GM19463 (cell line): ENCODE measurements around the gene BACH2.
"Not testable (repeated sequence)": the region's sequence is repeated elsewhere in the genome, so short reads cannot be mapped to it uniquely, and the experiment has no call there.

ENCODE experiments used
- ATAC-seq: cut with Tn5 transposase; IDR thresholded peaks from one replicate; pipeline ENCODE4 v1.9.1; 2021; ENCODE audit warnings: mild to moderate bottlenecking, moderate library complexity; ENCODE audit not compliant: unreplicated experiment

BACH2 gene

DNA sequence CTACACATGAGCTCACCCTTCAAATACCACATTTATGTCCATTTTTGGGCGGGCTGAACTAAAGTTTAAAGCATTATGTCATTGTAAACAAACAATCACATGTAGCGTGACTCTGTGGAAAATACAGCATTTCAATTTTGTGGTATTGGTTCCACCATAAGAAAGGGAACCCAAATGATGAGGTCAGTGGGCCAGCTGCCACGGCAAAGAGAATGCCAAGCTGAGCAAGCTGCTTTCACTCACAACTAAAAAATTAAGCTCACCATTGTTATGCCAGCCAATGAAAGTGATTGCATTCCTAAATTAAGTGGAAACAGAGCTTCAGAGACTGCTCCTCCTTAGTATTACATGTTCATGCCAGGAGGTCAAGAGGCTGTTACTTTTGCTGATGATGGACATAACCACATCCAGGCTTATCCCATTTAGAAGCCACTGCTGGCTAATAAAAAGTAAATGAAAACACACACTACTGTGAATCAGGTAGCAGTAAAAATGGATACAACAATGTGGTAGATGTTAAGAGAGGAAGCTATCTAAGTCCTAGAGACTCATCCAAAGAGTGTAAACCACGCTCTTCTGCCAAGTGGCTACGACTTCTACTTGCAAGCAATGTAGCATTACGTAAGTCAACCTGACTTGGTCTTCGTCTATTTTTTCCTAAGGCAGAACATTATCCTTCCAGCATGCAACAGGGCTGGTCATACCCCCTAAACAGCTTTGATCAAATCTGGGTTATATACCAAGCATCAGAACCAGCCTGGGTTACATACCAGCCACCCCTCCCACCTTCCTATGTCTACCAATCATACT lies 164.8 kb downstream of the BACH2 start:
- no peak for ATAC-seq

DNA sequence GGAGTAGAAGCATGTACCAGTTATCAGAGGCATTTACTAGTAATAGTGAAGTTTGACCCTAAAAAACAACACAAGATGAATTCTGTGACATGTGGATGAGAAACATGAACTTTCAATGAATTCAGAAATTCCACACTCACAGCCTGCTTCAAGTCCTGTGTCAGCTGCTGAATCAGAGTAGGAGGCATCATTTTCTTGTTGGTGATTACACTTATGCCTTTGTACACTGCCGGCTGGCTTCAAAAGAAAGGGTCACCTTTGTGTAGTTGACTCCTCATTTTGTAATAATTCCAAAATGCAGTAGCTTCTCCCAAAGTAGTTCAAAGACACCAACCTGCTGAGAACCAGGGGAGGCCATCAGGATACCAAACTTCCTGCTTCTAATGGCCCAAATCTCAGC lies 165.5 kb downstream of the BACH2 start:
- ATAC-seq, result no peak

DNA sequence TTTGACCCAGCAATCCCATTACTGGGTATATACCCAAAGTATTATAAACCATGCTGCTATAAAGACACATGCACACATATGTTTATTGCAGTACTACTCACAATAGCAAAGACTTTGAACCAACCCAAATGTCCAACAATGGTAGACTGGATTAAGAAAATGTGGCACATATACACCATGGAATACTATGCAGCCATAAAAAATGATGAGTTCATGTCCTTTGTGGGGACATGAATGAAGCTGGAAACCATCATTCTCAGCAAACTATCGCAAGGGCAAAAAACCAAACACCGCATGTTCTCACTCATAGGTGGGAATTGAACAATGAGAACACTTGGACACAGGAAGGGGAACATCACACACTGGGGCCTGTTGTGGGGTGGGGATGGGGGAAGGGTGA lies 168.0 kb downstream of the BACH2 start:
- ATAC-seq, result not testable (repeated sequence)

DNA sequence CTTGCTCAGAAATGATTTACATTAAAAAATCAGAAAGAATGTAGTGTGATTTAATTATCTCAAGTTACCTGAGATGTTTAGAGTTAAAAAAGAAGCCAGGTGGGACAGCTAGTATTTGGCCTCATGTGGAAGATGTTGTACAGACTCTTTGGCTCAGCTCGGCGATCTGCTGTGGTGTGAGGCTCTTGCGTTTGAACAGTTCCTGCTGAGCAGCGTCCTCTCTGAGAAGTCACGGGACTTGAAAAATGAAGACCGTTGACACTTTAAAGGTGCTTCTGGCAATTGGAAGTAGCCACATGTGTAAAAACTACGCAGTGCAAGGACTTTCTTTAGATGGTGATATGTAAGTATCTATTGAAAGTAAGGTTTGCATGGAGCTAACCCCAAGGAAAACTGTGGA lies 169.0 kb downstream of the BACH2 start:
- ATAC-seq, result no peak

DNA sequence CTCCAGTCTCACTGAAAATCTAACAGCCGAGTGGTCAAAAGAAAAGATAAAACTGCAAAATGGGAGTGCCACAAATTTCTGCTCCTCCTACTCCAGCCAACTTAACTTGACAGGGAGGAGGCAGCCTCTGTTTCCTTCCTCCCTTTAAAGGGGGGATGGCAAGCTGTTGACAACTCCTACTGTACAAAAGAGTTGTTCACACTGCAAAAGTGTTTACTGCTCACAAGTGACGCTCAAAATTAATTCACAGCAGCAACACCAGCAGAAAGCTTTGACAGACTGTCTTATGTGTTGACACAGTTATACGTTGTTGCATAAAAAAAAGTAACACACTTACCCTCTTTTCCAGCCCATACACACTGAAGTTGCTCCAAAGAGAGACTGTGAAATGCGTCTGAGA lies 169.8 kb downstream of the BACH2 start:
- no peak for ATAC-seq

DNA sequence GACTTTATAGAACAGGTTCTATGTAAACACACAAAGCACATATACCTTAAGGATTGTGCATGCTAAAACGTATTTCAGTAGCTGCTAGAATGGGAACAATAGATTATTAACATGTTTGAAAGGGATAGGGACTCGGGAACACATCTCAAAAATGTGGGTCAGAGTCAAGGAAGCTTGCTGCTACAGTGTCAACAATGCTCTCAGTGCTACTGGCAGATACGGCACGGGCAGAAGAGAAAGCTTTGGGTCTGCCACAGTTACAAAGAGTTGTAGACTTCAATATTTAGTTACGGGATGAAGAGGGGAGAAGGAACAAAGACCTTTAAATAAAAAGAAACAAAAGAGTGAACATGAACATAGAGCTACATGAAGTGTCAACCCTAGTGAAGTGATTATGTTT lies 170.5 kb downstream of the BACH2 start:
- ATAC-seq, result no peak

DNA sequence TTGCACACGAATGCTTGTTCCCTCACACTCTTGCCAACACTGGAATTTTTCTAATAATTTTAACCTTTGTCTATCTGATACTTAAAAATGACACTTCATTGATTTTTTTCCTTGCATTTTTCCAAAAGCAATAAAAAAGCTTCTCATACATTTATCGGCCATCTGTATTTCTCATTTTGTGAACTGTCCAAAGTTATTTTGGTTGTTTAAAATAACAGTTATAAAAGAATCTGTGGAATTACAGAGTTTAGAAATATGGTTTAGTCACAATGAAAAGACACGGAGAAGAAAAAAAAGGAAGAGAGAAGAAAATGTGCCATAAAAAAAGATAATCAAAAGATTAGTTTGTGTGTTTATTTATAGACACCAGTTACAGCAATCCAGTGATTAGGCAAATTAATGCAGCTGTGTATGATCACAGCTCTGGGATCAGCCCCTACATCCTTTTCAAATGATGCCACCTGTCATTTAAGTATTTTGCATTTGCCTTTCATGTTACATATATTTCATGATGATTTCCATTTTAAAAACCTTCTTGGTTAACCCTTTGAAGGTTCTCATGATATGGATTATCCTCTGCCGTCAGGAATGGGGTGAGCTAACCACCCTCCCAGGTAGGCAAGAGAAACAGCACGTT lies 171.7 kb downstream of the BACH2 start:
- ATAC-seq, result no peak

DNA sequence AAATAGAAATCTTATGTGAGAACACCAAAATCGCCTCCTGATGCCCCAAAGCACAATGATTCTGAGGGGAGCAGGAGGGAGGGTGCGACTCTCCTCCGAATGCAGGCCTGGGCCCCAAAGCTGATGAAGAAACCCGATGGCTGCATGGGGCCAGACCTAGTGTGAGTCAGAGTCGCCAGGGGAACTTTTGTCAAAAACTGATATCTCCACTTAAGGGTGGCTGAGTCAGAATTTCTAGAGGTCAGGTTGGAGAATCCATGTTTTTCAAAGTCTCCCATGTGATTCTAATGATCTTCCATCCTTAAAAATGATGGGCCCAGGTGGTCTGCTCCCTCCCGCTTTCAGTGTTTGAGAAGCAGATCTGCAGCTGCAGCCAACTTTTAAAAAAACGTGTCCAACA lies 172.8 kb downstream of the BACH2 start:
- ATAC-seq, result no peak

DNA sequence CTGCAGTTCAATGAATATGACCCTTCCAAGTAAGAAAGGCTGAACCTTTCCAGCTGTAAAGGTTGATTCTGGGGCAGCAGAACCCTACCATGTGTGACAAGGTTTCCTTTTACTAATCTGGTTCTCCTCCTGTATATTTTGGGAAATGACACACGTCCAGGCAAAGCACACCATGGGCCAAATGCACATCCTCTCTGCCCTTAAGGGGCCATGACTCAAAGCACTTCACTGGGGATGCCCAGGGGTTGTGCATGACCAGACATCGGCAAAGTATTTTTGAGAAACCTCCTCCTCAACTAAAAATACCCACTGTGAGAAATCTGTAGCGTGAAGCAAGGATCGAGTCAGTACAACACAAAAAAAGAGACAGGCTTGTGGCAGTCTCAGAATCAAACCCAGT lies 174.7 kb downstream of the BACH2 start:
- peak; percentile 66 for ATAC-seq

DNA sequence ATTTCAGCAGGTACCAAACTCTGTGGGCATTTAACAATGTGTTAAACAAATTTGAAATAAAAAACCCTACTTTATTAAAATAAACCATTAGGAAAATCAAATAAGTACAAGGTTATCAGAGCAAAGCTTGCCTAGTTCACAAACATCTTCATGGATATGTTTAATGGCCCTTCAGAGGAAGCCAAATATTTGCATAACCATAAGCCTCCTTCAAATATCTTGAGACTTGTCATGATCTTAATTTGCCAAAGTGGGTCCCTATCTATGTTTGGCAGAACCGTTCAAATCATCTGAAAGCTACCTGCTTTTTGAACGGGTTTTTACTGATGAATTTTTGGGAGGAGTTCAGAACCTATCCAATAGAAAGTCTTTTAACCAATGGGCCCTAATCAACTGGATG lies 176.3 kb downstream of the BACH2 start:
- ATAC-seq, result no peak

DNA sequence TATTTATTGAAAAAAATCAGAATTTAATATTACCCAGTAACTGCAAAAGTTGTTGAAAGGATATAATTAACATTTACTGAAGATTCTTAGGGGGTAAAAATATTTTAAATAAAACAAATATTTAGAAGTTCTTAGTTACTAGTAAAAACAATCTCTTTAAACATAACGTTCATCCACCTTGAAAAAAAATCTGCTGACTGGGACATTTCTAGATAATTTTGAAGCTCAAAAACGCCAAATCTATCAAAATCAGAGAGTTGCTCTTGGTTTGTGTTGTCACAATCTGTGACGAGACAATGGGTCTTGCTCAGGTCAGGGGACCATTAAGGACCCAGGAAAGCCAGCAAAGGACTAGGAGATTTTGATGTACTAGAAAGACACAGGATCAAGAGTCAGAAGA lies 177.0 kb downstream of the BACH2 start:
- ATAC-seq, result no peak

DNA sequence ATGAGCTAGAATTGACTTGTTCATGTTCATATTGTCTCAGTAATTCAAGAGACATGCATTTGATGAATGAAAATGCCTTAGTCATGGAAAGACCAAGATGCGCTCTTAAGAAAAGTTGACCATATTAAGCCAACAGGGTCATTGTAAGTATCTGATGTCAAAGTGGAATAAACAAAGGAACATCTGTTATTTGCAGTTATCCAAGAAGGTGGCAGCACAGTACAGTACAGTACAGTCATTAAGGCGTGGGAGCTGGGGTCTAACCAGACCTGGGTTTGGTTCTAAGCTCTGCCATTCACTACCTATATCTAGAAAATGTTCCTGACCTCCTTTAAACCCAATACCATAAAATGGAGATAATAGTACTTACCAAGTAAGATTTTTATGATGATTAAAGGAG lies 178.1 kb downstream of the BACH2 start:
- ATAC-seq, result no peak

DNA sequence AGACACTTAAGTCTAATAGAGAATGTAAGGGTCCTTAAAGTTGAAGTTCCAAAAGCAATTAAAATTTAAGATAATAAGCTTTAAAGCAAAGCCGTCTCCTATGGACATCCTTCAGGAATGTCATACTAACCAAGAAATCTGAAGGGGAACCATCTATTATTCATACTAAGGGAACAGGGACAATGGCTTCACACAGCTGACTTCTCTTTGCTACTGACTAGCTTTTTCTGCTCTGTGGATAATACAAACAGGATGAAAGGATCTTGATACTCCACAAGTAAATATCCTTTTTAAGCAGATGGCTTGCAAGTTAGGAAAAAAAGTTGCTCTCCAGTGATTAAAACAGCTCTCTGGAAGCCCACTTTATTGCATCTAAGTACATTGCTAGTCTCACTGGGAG lies 178.6 kb downstream of the BACH2 start:
- ATAC-seq, result no peak

DNA sequence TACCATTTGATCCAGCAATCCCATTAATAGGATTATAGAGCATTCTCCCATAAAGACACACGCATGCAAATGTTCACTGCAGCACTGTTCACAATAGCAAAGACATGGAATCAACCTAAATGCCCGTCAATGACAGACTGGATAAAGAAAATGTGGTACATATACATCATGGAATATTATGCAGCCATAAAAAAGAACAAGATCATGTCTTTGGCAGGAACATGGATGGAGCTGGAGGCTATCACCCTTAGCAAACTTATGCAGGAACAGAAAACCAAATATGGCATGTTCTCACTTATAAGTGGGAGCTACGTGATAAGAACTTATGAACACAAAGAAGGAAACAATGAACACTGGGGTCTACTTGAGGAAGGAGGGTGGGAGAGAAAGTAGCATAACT lies 180.5 kb downstream of the BACH2 start:
- not testable (repeated sequence) for ATAC-seq

DNA sequence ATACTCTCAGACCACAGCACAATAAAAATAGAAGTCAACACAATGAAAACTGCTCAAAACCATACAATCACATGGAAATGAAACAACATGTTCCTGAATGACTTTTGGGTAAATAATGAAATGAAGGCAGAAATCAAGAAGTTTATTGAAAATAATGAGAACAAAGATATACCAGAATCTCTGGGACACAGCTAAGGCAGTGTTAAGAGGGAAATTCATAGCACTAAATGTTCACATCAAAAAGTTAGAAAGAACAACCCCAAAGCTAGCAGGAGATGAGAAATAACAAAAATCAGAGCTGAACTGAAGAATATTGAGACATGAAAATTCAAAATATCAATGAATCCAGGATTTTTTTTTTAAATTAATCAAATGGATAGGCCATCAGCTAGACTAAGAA lies 183.3 kb downstream of the BACH2 start:
- no peak for ATAC-seq

DNA sequence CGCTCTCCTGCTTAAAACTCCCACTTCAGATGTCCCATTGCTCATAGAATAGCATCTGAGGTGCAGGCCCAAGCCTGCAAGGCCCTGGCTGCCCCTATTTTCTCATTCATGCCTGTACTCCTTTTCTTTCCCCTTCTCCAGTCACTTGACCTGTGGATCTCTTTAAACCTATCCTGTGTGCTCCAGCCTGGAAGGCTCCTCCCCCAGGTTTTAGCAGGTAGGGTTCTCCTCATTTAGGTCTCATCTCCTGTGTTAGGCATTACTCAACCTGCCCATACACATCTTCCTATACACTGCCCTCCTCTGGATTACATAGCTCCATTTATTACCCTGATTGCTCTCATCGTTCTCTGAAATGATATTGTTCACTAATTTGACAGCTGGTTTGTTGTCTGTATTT lies 185.3 kb downstream of the BACH2 start:
- ATAC-seq, result no peak

DNA sequence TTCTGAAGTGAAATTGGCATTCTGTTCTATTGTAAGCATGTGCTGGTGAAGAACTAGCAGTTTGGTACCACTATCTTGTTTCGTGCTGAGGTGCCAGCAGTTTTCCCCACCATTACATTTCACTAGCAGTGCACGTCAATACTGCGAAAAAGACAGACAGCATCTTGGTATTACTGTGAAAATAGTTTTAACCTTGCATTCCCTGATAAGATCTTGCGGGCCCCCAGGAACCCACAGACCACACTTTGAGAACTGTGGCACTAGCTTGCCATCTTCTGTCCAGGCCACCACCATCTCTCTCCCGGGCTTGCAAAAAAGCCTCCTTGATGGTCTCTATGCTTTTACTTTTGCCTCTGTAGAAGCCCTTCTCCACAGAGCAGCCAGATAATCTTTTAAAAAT lies 185.7 kb downstream of the BACH2 start:
- no peak for ATAC-seq

DNA sequence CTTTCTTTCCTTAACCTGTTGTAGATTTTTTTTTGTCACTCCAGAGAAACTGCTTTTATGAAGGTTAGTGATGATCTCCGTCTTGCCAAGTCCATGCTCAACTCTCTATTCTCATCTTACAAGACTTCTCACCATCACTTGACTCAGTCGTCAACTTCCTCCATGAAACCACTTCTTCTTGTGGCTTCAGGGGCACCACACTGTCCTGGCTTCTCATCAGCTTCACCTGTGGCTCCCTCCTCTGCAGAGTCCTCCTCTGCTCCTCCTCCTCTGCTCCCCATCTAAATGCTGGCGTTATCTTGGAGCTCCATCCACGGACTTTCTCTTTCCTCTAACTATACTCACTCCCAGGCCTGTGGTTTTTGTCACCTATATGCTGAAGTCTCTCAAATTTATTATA lies 187.5 kb downstream of the BACH2 start:
- no peak for ATAC-seq

DNA sequence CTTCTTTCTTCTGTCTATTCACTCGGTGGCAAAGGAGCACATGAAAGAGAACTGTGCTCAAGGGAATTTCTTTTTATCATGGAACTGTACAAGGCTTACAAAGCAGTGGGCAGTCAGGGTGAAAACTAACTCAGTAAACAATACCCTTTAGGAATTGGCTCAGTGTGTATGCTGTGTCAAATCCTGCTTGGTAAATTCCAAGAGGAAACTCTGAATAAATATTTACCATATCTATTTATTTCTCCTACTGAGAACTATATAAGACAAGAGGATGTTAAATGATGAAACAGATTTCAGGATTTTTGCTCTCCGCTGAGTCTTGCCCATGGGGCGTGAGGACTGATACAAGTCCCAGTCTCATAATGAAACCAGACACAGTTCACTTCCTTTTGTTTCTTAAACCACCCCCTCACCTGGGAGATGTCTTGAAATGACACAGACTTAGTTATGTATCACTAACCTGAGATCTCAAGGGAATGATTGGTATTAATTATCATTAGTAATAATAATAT lies 188.8 kb downstream of the BACH2 start:
- ATAC-seq, result peak; percentile 84

DNA sequence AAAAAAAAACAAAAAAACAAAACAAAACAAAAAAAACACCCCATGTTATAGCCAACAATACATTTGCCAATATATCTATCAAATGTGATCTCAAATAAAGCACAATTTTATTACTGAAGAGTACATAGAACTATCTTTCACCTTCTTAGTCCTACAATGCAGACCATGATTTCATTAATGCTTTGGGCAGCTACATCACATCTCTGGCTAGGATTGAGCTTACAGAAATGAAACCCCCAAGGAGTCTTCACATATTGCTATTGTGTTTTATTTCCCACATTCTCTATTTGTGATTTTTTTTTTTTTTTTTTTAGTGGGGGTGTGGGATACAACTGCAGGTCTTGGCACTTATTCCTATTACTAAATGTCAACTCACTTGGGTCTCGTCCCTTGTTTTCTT lies 189.3 kb downstream of the BACH2 start:
- ATAC-seq, result no peak

DNA sequence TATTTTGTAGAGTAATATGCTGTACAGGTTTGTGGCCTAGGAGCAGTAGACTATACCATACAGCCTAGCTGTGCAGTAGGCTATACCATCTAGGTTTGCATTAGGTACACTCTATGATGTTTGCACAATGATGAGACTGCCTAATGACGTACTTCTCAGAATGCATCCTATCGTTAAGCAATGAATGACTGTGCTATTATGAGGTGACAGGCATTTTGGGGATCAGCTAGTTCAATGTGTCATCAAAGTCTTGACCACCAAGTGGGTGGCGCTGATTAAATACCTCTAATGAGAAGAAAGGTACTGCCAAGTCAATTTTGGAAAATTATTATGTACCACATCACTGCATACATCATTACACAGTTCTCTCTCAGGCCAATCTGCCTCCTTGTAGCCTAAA lies 190.2 kb downstream of the BACH2 start:
- ATAC-seq, result no peak

DNA sequence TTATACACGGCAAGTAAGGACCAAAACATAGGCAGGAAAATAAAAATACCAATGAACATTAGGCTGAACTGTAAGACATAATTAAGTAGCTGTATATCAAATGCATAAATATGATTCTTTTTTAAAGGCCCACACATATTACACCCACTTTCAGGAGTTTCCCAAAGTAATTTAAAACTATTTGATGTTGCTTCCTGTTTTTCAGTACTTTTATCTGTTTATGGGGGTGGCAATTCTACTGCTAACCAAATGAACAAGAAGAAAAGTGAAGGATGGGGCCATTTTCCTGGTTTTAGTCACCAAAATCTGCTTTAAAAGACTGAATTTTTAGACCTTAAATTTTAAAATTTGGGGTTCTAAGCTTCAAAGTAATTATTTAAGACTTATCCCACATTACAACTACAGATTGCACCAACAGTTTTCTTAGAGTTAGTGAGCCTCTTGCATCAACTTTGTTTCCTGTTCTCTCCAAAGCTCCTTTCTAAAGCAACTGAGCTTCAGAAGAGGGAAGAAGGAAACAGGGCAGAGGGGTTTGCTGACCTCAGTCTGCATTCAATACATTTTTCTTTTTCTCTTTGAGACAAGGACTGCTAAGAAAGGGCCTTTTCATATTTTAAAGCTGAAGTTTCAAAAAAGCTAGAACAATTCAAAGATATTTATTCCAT lies 191.0 kb downstream of the BACH2 start:
- no peak for ATAC-seq
